Thyroid gland (tissue), 4 donors: ENCODE measurements around the gene GRK2.

Experiments
- CTCF ChIP-seq, 6 experiments: fragments of 200-600 bp in 3 of 6; fragments of 450-650 bp in 3 of 6; sonication (generic) in 3 of 6; IDR thresholded peaks; one replicate each; pipeline ENCODE4 v1.5.1; 2016 to 2019; ENCODE audit warnings: antibody characterized with exemption in 6 of 6, mild to moderate bottlenecking in 2 of 6, inconsistent platforms in 1 of 6, moderate library complexity in 1 of 6
- POLR2A ChIP-seq, 2 donors: fragments of 450-650 bp; IDR thresholded peaks; one replicate each; pipeline ENCODE4 v1.6.1; 2017; ENCODE audit warnings: antibody characterized with exemption in 2 of 2, mild to moderate bottlenecking in 2 of 2, moderate library complexity in 1 of 2

DNA sequence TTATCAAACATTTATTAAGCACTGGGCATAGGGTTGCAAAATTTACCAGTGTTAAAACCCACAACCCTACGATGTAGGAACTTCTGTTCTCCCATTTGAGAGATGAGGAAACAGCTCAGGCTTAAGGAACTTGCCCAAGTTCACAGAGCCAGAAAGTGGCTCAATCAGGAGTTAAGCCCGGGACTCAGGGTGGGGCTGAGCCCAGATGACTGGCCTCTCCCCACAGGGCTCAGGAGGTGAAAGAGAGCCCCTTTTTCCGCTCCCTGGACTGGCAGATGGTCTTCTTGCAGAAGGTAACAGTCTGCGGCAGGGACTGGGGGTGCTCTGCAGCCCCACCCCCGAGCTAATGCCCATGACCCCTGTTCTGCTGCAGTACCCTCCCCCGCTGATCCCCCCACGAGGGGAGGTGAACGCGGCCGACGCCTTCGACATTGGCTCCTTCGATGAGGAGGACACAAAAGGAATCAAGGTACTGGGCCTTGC, 17.2 kb downstream of the GRK2 start:
- TF ChIP-seq POLR2A (IDR thresholded peaks at IDR 0.05) (no peak), CTCF (IDR thresholded peaks at IDR 0.05) (no peak)
